Bone marrow (tissue), 2 donors: ENCODE data around the gene PATJ.
"Not testable (repeated sequence)": the region's sequence is repeated elsewhere in the genome, so short reads cannot be mapped to it uniquely, and the experiment has no call there.

Experiments used
- DNase-seq, 2 donors: peaks; one replicate each; lab custom pipeline; 2025; lab: John Stamatoyannopoulos, UW

The PATJ gene

GRCh38 chr1:61748566-61748965 lies 6.3 kb downstream of the PATJ start:
- DNase-seq, result no peak

GRCh38 chr1:61749574-61749973 lies 7.3 kb downstream of the PATJ start:
- DNase-seq, result no peak

- no peak for DNase-seq
Observed at GRCh38 chr1:61752921-61753389, 10.7 kb downstream of the PATJ start.

- no peak for DNase-seq
Observed at GRCh38 chr1:61753998-61754508, 11.8 kb downstream of the PATJ start.

- no peak for DNase-seq
Observed at GRCh38 chr1:61754545-61754944, 12.3 kb downstream of the PATJ start.

GRCh38 chr1:61756773-61757172 lies 14.5 kb downstream of the PATJ start:
- no peak for DNase-seq

- no peak for DNase-seq
Observed at GRCh38 chr1:61757950-61758349, 15.7 kb downstream of the PATJ start.

GRCh38 chr1:61770131-61770530 lies 27.9 kb downstream of the PATJ start:
- DNase-seq, result no peak

- no peak for DNase-seq
Observed at GRCh38 chr1:61776091-61776490, 33.8 kb downstream of the PATJ start.

GRCh38 chr1:61779231-61779630 lies 37.0 kb downstream of the PATJ start:
- no peak for DNase-seq

GRCh38 chr1:61781151-61781550 lies 38.9 kb downstream of the PATJ start:
- no peak for DNase-seq

GRCh38 chr1:61782771-61783170 lies 40.5 kb downstream of the PATJ start:
- DNase-seq, result no peak

GRCh38 chr1:61784726-61785125 lies 42.4 kb downstream of the PATJ start:
- DNase-seq, result no peak

- no peak for DNase-seq
Observed at GRCh38 chr1:61790837-61791236, 48.6 kb downstream of the PATJ start.

- DNase-seq, result no peak
Observed at GRCh38 chr1:61797045-61797755, 54.9 kb downstream of the PATJ start.

GRCh38 chr1:61801047-61801446 lies 58.8 kb downstream of the PATJ start:
- not testable (repeated sequence) for DNase-seq

GRCh38 chr1:61807606-61808140 lies 65.4 kb downstream of the PATJ start:
- no peak for DNase-seq

GRCh38 chr1:61808321-61808720 lies 66.0 kb downstream of the PATJ start:
- no peak for DNase-seq

GRCh38 chr1:61808968-61809367 lies 66.7 kb downstream of the PATJ start:
- DNase-seq, result no peak

- no peak for DNase-seq
Observed at GRCh38 chr1:61812916-61813315, 70.6 kb downstream of the PATJ start.

- no peak for DNase-seq
Observed at GRCh38 chr1:61816191-61816590, 73.9 kb downstream of the PATJ start.

GRCh38 chr1:61818992-61819391 lies 76.7 kb downstream of the PATJ start:
- no peak for DNase-seq

GRCh38 chr1:61819421-61819820 lies 77.1 kb downstream of the PATJ start:
- DNase-seq, result no peak

- DNase-seq, result no peak
Observed at GRCh38 chr1:61825393-61825792, 83.1 kb downstream of the PATJ start.
